IMR-90 (cell line): ENCODE results near the gene NEK6. TPM values are rescaled to one million over a fixed set of nuclear protein-coding genes. Genes with fewer than 3 reads are reported as not detected.
A peak's percentile ranks its signal among the peaks of the same experiment; 100 is the strongest.

Experiments used
- ATAC-seq: fragments of 200-7000 bp; cut with Tn5 transposase; 2 replicates; pipeline ENCODE4 v1.9.1; 2020; ENCODE audit warnings: low read depth, mild to moderate bottlenecking, moderate library complexity
- BruUV-seq: library from RNA; stranded (reverse); fragments of 400-500 nt; replicated peaks from 2 replicates; lab custom pipeline; 2021; lab: Mats Ljungman, UMichigan
- CTCF ChIA-PET: fragments of 300-600 bp; formaldehyde crosslinking; extraction: SDS; loops from one replicate; lab custom pipeline; 2021; ENCODE audit warnings: antibody characterized with exemption; lab: Yijun Ruan, JAX
- POLR2A ChIA-PET: fragments of 300-600 bp; sonication (Branson Sonifier 250); formaldehyde crosslinking; loops from one replicate; lab custom pipeline; 2022; ENCODE audit warnings: antibody characterized with exemption; ENCODE audit not compliant: unreplicated experiment; lab: Charles Lee
- DNase-seq: peaks from one replicate; pipeline ENCODE4 v3.0.0; 2013
- H2AFZ ChIP-seq: replicated peaks from 2 replicates; pipeline ENCODE3; 2013; ENCODE audit warnings: low read length, mild to moderate bottlenecking; ENCODE audit not compliant: poor library complexity
- H2AK5ac ChIP-seq: 2 replicates; pipeline ENCODE4 v1.6.1; 2013; ENCODE audit warnings: low read depth, low read length, inconsistent platforms
- H2AK9ac ChIP-seq: replicated peaks from 2 replicates; pipeline ENCODE3; 2013; ENCODE audit warnings: mild to moderate bottlenecking, low read depth, low read length, moderate library complexity; ENCODE audit not compliant: poor library complexity
- H2BK120ac ChIP-seq: 2 replicates; pipeline ENCODE4 v1.6.1; 2013; ENCODE audit warnings: low read depth, low read length, inconsistent platforms
- H2BK15ac ChIP-seq: 3 replicates; pipeline ENCODE4 v1.6.1; 2013; ENCODE audit warnings: low read depth, low read length, inconsistent platforms
- H2BK20ac ChIP-seq: 2 replicates; pipeline ENCODE4 v1.6.1; 2013; ENCODE audit warnings: low read depth, mild to moderate bottlenecking, inconsistent platforms, low read length, moderate library complexity
- H2BK5ac ChIP-seq: 2 replicates; pipeline ENCODE4 v1.6.1; 2013; ENCODE audit warnings: mild to moderate bottlenecking, low read depth, low read length, inconsistent platforms; ENCODE audit not compliant: poor library complexity, severe bottlenecking
- H3K14ac ChIP-seq: replicated peaks from 2 replicates; pipeline ENCODE4 v1.6.1; 2013; ENCODE audit warnings: low read depth, low read length, inconsistent platforms
- H3K18ac ChIP-seq: 2 replicates; pipeline ENCODE4 v1.6.1; 2013; ENCODE audit warnings: low read depth, low read length, control low read depth
- H3K23ac ChIP-seq: 2 replicates; pipeline ENCODE4 v1.6.1; 2013; ENCODE audit warnings: low read depth, low read length, inconsistent platforms
- H3K27ac ChIP-seq: 2 replicates; pipeline ENCODE4 v1.5.1; 2013; ENCODE audit warnings: mild to moderate bottlenecking, control low read depth, low read length; ENCODE audit not compliant: insufficient read depth
- H3K27me3 ChIP-seq: 2 replicates; pipeline ENCODE4 v1.6.1; 2013; ENCODE audit warnings: low read length; ENCODE audit not compliant: control insufficient read depth, insufficient read depth
- H3K36me3 ChIP-seq: 2 replicates; pipeline ENCODE4 v1.6.1; 2013; ENCODE audit warnings: low read length, mixed read lengths; ENCODE audit not compliant: control insufficient read depth, insufficient read depth
- H3K4ac ChIP-seq: 2 replicates; pipeline ENCODE4 v1.6.1; 2013; ENCODE audit warnings: low read depth, low read length, inconsistent platforms
- H3K4me1 ChIP-seq: 2 replicates; pipeline ENCODE4 v1.6.1; 2013; ENCODE audit warnings: low read length, mixed read lengths; ENCODE audit not compliant: control insufficient read depth, insufficient read depth
- H3K4me2 ChIP-seq: 2 replicates; pipeline ENCODE4 v1.6.1; 2013; ENCODE audit warnings: low read depth, mild to moderate bottlenecking, control low read depth, low read length, moderate library complexity
- H3K4me3 ChIP-seq: 2 replicates; pipeline ENCODE4 v1.5.1; 2013; ENCODE audit warnings: low read depth, mild to moderate bottlenecking, control low read depth, low read length, moderate library complexity; ENCODE audit not compliant: insufficient read depth
- H3K56ac ChIP-seq: 2 replicates; pipeline ENCODE4 v1.6.1; 2013; ENCODE audit warnings: low read length, inconsistent platforms; ENCODE audit not compliant: insufficient read depth; ENCODE audit errors: extremely low read depth
- H3K79me1 ChIP-seq, 2 experiments: 2 replicates each; pipeline ENCODE4 v1.6.1; 2013; ENCODE audit warnings: low read length in 2 of 2, inconsistent platforms in 1 of 2, low read depth in 1 of 2
- H3K9ac ChIP-seq: 2 replicates; pipeline ENCODE4 v1.6.1; 2013; ENCODE audit warnings: low read depth, low read length, control low read depth
- H3K9me1 ChIP-seq: 2 replicates; pipeline ENCODE4 v1.6.1; 2013; ENCODE audit warnings: low read length, inconsistent platforms; ENCODE audit not compliant: insufficient read depth
- H3K9me3 ChIP-seq: 2 replicates; pipeline ENCODE4 v1.6.1; 2013; ENCODE audit warnings: low read length; ENCODE audit not compliant: control insufficient read depth, insufficient read depth
- H4K20me1 ChIP-seq: 2 replicates; pipeline ENCODE4 v1.6.1; 2013; ENCODE audit warnings: low read length, inconsistent platforms; ENCODE audit not compliant: insufficient read depth
- H4K5ac ChIP-seq: 2 replicates; pipeline ENCODE4 v1.6.1; 2013; ENCODE audit warnings: mild to moderate bottlenecking, low read depth, low read length, control low read depth
- H4K8ac ChIP-seq, 2 experiments: 2 replicates each; pipeline ENCODE4 v1.6.1; 2013; ENCODE audit warnings: low read depth in 2 of 2, low read length in 2 of 2, control low read depth in 1 of 2, inconsistent platforms in 1 of 2
- H4K91ac ChIP-seq: 2 replicates; pipeline ENCODE4 v1.6.1; 2013; ENCODE audit warnings: low read depth, low read length, inconsistent platforms; ENCODE audit not compliant: insufficient read depth
- CEBPB ChIP-seq: IDR thresholded peaks from 2 replicates; pipeline ENCODE4 v1.6.1; 2012; ENCODE audit warnings: low read depth, low read length, improper control_type of control experiment
- MAFK ChIP-seq: IDR thresholded peaks from 2 replicates; pipeline ENCODE4 v1.6.1; 2012; ENCODE audit warnings: low read depth, low read length, improper control_type of control experiment
- POLR2A ChIP-seq: IDR thresholded peaks from 2 replicates; pipeline ENCODE4 v1.6.1; 2012; ENCODE audit warnings: mild to moderate bottlenecking, low read depth, low read length
- WGBS, 2 experiments: methylation state at CpG; one replicate each; pipeline versions ENCODE4 v1.1.5 to v1.1.7; 2013; ENCODE audit warnings: missing lambda C conversion rate in 2 of 2; ENCODE audit not compliant: insufficient read length in 1 of 2; ENCODE audit errors: extremely low coverage in 2 of 2; 5-methylcytosine and 5-hydroxymethylcytosine counted together
- dilution Hi-C: fragments of 300-500 bp; cut with HindIII; formaldehyde crosslinking; loops from one replicate; pipeline ENCODE4 v1.14.3; 2018; ENCODE audit warnings: low sequenced_read_pairs; ENCODE audit not compliant: unreplicated experiment
- in situ Hi-C: fragments of 300-500 bp; cut with MboI; formaldehyde crosslinking; loops from 3 replicates; pipeline ENCODE4 v1.14.3; 2019; ENCODE audit warnings: low sequenced_read_pairs, inconsistent platforms, mixed read lengths
- intact Hi-C: fragments of 100-400 bp; cut with micrococcal nuclease; formaldehyde crosslinking; loops from 2 replicates; pipeline ENCODE4 v1.10.0; 2022
- polyA plus RNA-seq, 3 experiments: library from polyadenylated mRNA; depleted of rRNA; stranded (reverse); fragments of >200 nt; gene quantifications; 2 replicates each; pipeline ENCODE4 v1.2.3, GENCODE V29; 2012; ENCODE audit warnings: low replicate concordance in 1 of 3
- total RNA-seq: library from RNA; depleted of rRNA; stranded (reverse); fragments of >200 nt; gene quantifications from 2 replicates; pipeline ENCODE4 v1.2.3, GENCODE V29; 2012; rRNA removed
- TF ChIP-seq, protein P1 (sequence below): fragments of 150-350 bp; IDR thresholded peaks from 2 replicates; pipeline ENCODE4 v1.6.1; 2017; ENCODE audit warnings: mild to moderate bottlenecking, antibody characterized with exemption, low read length, low read depth

The NEK6 gene
- total and polyA plus RNA-seq, 2 of the 4 experiments (the other 2 are of a cell fraction) = 79.9 to 112 TPM

DNA sequence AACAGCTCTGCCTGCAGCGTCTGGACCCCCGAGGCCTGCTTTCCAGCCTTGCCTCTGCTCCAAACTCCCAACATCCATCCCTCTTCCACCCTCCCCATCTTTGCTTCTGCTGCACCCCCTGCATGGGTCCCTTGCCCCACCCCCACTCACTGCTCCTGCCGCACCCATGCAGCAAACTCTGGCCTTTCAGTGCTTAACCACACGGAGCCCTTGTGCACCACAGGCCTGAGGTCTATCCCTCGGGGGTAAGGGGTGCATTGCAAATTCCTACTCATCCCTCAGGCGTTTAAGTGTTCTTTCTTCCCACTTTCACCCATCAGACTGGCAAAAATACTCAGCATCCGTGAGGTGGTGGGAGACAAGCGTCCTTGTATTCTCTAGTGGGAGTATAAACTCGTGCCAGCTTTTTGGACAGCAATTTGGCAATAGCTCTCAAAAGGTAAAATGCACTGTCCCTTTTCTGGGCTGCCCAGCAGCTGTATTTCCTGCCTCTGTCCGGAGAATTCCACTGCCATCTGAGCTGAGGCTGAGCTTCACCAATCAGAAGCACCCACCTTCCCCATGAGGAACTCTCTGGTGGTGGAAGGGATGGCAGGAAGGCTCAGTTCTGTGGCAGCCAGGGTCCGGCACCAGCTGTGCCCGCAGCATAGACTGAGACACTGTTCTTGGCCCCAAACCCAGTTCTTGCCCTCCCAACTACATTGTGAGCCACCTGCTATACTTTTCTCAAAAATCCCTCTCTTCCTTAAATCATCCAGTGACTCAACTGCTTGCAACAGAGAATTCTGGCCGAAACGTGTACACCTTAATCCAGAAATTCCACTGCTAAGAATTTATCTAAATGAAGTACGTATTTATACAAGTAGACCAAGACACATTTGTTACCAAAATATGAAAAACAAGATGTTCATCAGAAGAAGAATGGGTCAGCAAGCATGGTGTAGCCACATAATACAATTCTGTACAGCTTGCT lies 142.5 kb downstream of the NEK6 start:
- Histone ChIP-seq H4K5ac (no peak overlapping the region), H2AFZ (no peak overlapping the region), H4K8ac (no peak overlapping the region), H3K9ac (no peak overlapping the region), H3K79me1 (peaks cover 33 to 82% of the 10 kb centered on the region in 2 experiments), H3K9me1 (0 out of 2 replicates have a peak, but pooled peaks cover 3% of the 10 kb centered on the region), H2BK120ac (no peak overlapping the region), H3K4me1 (peaks cover 27% of the 10 kb centered on the region), H2BK15ac (no peak overlapping the region), H4K20me1 (peaks cover 46% of the 10 kb centered on the region), H3K56ac (no peak overlapping the region), H3K36me3 (peaks cover 27% of the 10 kb centered on the region), H3K4me3 (no peak overlapping the region), H3K23ac (peak overlapping the region; percentile 77), H3K18ac (no peak overlapping the region), H3K27me3 (no peaks in the 10 kb centered on the region), H3K4ac (peak overlapping the region; percentile 79; the same call in 1 of the 2 replicates), H4K91ac (no peak overlapping the region; the same call in 1 of the 2 replicates), H2BK5ac (peak overlapping the region; percentile 33), H2BK20ac (no peak overlapping the region), H2AK5ac (peak overlapping the region; percentile 50; the same call in 1 of the 2 replicates), H3K4me2 (peak overlapping the region; percentile 41), H2AK9ac (peak overlapping the region; percentile 1), H3K9me3 (no peaks in the 10 kb centered on the region), H3K27ac (peak overlapping the region; percentile 68), H3K14ac (peak overlapping the region; percentile 8; the same call in 1 of the 2 replicates)
- WGBS, 2 experiments = 20% methylated on average over 5 of the region's 15 CpGs; no CpG with 5 or more reads in 1 of the 2 experiments
- ChIA-PET CTCF (interaction anchor here (0.6 to 1.5 kb wide), 6 partner anchors 10 to 119 kb away, joined by 3 to 4 read pairs (median 4); partner anchors contain the start of gene PSMB7), POLR2A (no interaction called here)
- ATAC-seq = peak; percentile 49
- no TSS peak for BruUV-seq
- in situ Hi-C loops (loop anchor here (25.0 kb wide), 1 partner anchor 312 kb away; no protein-coding TSS in a partner anchor), dilution Hi-C loops (no loop called here), intact Hi-C loops (no loop called here)
- peak; percentile 44 for DNase-seq
- no peak for TF ChIP-seq MAFK
- TF ChIP-seq POLR2A = no peak
- TF ChIP-seq, protein P1, sequence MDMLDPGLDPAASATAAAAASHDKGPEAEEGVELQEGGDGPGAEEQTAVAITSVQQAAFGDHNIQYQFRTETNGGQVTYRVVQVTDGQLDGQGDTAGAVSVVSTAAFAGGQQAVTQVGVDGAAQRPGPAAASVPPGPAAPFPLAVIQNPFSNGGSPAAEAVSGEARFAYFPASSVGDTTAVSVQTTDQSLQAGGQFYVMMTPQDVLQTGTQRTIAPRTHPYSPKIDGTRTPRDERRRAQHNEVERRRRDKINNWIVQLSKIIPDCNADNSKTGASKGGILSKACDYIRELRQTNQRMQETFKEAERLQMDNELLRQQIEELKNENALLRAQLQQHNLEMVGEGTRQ = no peak
- peak; percentile 15; the same call in 1 of the 2 replicates for TF ChIP-seq CEBPB

Other genes with a start within 250 kb of the NEK6 start
- not detected in 2 replicates for gene LHX2, start 246.2 kb upstream of the NEK6 start, total RNA-seq
- gene LHX2, start 246.2 kb upstream of the NEK6 start, polyA plus RNA-seq (2012; rRNA removed) = not detected in 2 replicates
- 369 and 430 TPM in 2 replicates for gene PSMB7, start 157.5 kb downstream of the NEK6 start, total RNA-seq
- 318 and 340 TPM in 2 replicates for gene PSMB7, start 157.5 kb downstream of the NEK6 start, polyA plus RNA-seq (2012; rRNA removed)
- gene ADGRD2, start 192.5 kb downstream of the NEK6 start, total RNA-seq = not detected in 2 replicates
- not detected in 2 replicates for gene ADGRD2, start 192.5 kb downstream of the NEK6 start, polyA plus RNA-seq (2012; rRNA removed)
- gene NR5A1, start 249.4 kb downstream of the NEK6 start, total RNA-seq = not detected in 2 replicates
- gene NR5A1, start 249.4 kb downstream of the NEK6 start, polyA plus RNA-seq (2012; rRNA removed) = not detected in 2 replicates